ENCODE results near the gene TXNRD3. TPM values are rescaled to one million over a fixed set of nuclear protein-coding genes. Genes with fewer than 3 reads are reported as not detected.

The TXNRD3 gene
- total RNA-seq, 1 experiment from 2014 or later = 12.9 TPM

DNA sequence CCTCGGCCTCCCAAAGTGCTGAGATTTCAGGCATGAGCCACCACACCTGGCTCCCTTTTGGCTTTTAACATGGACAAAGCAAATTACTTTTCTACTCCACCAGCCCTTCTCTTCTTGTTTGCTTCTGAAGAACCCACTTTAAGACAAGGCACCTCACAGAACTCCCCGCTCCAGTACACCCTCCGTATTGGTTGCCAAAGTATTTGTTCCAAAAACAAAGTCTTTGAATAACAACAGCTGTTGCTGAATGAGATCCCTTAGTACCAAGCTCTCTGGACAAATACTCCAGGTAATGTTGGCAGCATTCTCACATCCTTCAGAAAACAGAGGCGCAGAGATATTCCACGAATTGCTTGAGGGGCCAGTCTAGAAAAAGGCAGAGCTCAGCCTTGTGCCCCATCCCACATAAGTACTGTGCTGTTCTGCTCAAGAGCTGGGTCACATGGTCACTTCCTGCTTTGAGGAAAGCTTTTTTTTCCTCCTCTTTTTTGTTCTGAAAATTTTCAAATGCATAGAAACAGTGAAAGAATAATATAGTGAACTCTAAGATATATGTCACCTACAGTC lies 41.9 kb upstream of the TXNRD3 start:
- no peak overlapping the region for H3K4me3 Mint-ChIP-seq (ENCODE audit: unreplicated experiment)
- DNase-seq (ENCODE audit: unreplicated experiment) = no peak
- intact Hi-C loops (cut with micrococcal nuclease) = no loop called here
- no TSS peak for BruUV-seq (replicated peaks)
- ChIA-PET CTCF (interaction anchor here (0.7 to 1.3 kb wide), 3 partner anchors 17 to 850 kb away, joined by 3 to 7 read pairs (median 4); no protein-coding TSS in a partner anchor), POLR2A (no interaction called here)
- no peaks in the 10 kb centered on the region for H3K36me3 Mint-ChIP-seq (ENCODE audit: insufficient read depth, unreplicated experiment)
- H3K4me1 Mint-ChIP-seq (ENCODE audit: insufficient read depth, unreplicated experiment) = no peaks in the 10 kb centered on the region
- H3K27me3 Mint-ChIP-seq (ENCODE audit: insufficient read depth, unreplicated experiment) = peaks cover 51% of the 10 kb centered on the region
- no peaks in the 10 kb centered on the region for H3K9me3 Mint-ChIP-seq (ENCODE audit: unreplicated experiment)
- TF ChIP-seq, protein P1, sequence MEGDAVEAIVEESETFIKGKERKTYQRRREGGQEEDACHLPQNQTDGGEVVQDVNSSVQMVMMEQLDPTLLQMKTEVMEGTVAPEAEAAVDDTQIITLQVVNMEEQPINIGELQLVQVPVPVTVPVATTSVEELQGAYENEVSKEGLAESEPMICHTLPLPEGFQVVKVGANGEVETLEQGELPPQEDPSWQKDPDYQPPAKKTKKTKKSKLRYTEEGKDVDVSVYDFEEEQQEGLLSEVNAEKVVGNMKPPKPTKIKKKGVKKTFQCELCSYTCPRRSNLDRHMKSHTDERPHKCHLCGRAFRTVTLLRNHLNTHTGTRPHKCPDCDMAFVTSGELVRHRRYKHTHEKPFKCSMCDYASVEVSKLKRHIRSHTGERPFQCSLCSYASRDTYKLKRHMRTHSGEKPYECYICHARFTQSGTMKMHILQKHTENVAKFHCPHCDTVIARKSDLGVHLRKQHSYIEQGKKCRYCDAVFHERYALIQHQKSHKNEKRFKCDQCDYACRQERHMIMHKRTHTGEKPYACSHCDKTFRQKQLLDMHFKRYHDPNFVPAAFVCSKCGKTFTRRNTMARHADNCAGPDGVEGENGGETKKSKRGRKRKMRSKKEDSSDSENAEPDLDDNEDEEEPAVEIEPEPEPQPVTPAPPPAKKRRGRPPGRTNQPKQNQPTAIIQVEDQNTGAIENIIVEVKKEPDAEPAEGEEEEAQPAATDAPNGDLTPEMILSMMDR (IDR thresholded peaks at IDR 0.05; ENCODE audit: unreplicated experiment) = no peak
- H3K27ac Mint-ChIP-seq (ENCODE audit: low read depth, unreplicated experiment) = no peak overlapping the region

DNA sequence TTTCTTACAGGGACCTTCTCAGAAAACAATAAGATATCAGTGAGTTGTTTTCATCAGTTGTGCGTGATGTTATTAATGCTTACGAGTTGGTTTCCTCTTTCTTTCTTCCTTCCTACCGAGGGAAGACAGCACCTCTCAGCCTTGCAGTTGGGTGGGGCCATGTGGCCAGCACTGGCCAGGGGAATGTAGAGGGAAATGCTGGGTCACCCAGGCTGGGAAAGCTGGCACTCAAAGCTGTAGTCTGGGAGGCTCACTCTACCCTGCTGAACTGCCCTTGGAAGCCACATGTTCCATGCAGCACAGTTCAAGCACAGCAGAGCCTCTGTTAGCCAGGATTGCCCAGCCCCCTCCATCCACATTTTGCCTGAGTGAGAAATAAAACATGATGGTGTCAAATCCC lies 39.0 kb upstream of the TXNRD3 start:
- no peak for DNase-seq (ENCODE audit: unreplicated experiment)
- Mint-ChIP-seq H3K4me3 (ENCODE audit: unreplicated experiment) (no peak overlapping the region), H3K9me3 (ENCODE audit: unreplicated experiment) (no peaks in the 10 kb centered on the region), H3K36me3 (ENCODE audit: insufficient read depth, unreplicated experiment) (no peaks in the 10 kb centered on the region), H3K4me1 (ENCODE audit: insufficient read depth, unreplicated experiment) (no peaks in the 10 kb centered on the region), H3K27ac (ENCODE audit: low read depth, unreplicated experiment) (no peak overlapping the region), H3K27me3 (ENCODE audit: insufficient read depth, unreplicated experiment) (peaks cover 56% of the 10 kb centered on the region)
- ChIA-PET CTCF (interaction anchor here (0.9 to 1.8 kb wide), 2 partner anchors 13 to 23 kb away, joined by 3 to 4 read pairs; no protein-coding TSS in a partner anchor), POLR2A (no interaction called here)
- intact Hi-C loops (cut with micrococcal nuclease) = no loop called here
- TF ChIP-seq, protein P1 (IDR thresholded peaks at IDR 0.05; ENCODE audit: unreplicated experiment) = no peak
- no TSS peak for BruUV-seq (replicated peaks)

DNA sequence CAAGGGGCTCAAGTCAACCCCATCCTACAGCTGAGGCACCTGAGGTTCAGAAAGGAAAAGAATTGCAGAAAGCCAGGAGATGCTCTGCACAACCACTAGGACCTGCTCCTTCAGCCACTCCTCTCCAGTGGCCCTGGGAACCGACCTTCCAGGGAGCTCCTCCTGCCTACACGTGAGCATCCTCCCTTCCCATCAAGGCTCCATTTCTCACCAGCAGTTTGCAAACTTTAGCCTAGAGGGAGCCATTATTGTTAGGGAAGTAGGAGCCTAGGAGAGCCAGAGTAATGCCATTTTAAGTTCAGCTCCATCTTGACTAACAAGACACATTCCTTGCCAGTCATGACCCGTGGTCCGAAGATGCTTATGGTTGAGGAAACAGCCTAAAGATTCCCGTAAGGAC lies 37.9 kb upstream of the TXNRD3 start:
- POLR2A ChIA-PET = interaction anchor here (0.7 kb wide), 1 partner anchor 13 kb away, joined by 3 read pairs; no protein-coding TSS in a partner anchor
- H3K36me3 Mint-ChIP-seq (ENCODE audit: insufficient read depth, unreplicated experiment) = no peaks in the 10 kb centered on the region
- no peak overlapping the region for H3K4me3 Mint-ChIP-seq (ENCODE audit: unreplicated experiment)
- no peaks in the 10 kb centered on the region for H3K9me3 Mint-ChIP-seq (ENCODE audit: unreplicated experiment)
- intact Hi-C loops (cut with micrococcal nuclease) = no loop called here
- CTCF ChIA-PET = interaction anchor here (0.6 to 1.7 kb wide), 5 partner anchors 22 to 852 kb away, joined by 3 to 5 read pairs (median 3); no protein-coding TSS in a partner anchor
- no peak for DNase-seq (ENCODE audit: unreplicated experiment)
- TF ChIP-seq, protein P1 (IDR thresholded peaks at IDR 0.05; ENCODE audit: unreplicated experiment) = no peak
- no peaks in the 10 kb centered on the region for H3K4me1 Mint-ChIP-seq (ENCODE audit: insufficient read depth, unreplicated experiment)
- peaks cover 56% of the 10 kb centered on the region for H3K27me3 Mint-ChIP-seq (ENCODE audit: insufficient read depth, unreplicated experiment)
- no TSS peak for BruUV-seq (replicated peaks)
- H3K27ac Mint-ChIP-seq (ENCODE audit: low read depth, unreplicated experiment) = no peak overlapping the region

DNA sequence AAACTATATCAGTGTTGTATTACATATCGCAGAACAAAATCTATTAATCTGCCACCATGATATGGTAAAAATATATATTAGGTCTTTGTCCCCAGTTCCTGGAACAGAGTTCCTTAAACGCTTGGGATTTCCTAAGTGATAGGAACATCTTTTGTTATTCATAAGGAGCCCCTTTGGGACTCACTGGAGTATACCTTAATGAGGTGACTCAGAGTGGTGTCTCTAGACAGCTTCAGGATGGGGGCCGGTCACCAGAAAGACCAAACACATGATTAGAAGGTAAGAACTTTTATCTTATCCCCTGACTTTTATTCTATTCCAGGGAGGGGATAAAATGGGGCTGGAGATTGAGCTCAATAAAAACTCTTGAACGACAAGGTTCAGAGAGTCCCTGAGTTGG lies 36.8 kb upstream of the TXNRD3 start:
- TF ChIP-seq, protein P1 (IDR thresholded peaks at IDR 0.05; ENCODE audit: unreplicated experiment) = no peak
- no peaks in the 10 kb centered on the region for H3K9me3 Mint-ChIP-seq (ENCODE audit: unreplicated experiment)
- no peak overlapping the region for H3K27ac Mint-ChIP-seq (ENCODE audit: low read depth, unreplicated experiment)
- ChIA-PET POLR2A (no interaction called here), CTCF (interaction anchor here (1.7 kb wide), 1 partner anchor 853 kb away, joined by 5 read pairs; no protein-coding TSS in a partner anchor)
- no peak for DNase-seq (ENCODE audit: unreplicated experiment)
- BruUV-seq (replicated peaks) = no TSS peak
- intact Hi-C loops (cut with micrococcal nuclease) = no loop called here
- no peaks in the 10 kb centered on the region for H3K4me1 Mint-ChIP-seq (ENCODE audit: insufficient read depth, unreplicated experiment)
- no peaks in the 10 kb centered on the region for H3K36me3 Mint-ChIP-seq (ENCODE audit: insufficient read depth, unreplicated experiment)
- H3K27me3 Mint-ChIP-seq (ENCODE audit: insufficient read depth, unreplicated experiment) = peaks cover 51% of the 10 kb centered on the region
- no peak overlapping the region for H3K4me3 Mint-ChIP-seq (ENCODE audit: unreplicated experiment)
